OCI-M2 (cell line): ENCODE results near the gene MIDN.
A peak's percentile ranks its signal among the peaks of the same experiment; 100 is the strongest.

Experiments used
- DNase-seq: peaks from one replicate; lab custom pipeline; 2025; ENCODE audit not compliant: unreplicated experiment; lab: John Stamatoyannopoulos, UW

The MIDN gene

DNA sequence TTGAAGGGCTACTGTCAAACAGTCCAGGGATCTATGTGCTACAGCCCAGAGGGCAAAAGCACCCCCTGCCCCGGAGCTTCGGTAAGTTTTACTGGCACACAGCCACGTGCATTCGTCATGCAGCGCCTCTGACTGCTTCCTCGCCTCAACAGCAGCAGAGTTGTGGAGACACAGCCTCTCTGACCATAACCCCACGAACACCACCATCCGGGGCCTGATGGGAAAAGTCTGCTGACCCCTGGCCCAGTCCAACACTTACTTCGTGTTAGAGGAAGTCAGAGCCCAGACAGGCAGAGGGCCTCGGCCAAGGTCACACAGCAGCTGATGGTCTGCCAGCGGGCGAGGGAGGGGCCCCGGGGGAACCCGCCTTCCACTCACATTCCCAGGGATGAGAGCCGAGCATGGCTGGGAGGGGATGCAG lies 15.7 kb upstream of the MIDN start:
- no peak for DNase-seq

GRCh38 chr19:1233115-1233667 lies 15.2 kb upstream of the MIDN start:
- no peak for DNase-seq

GRCh38 chr19:1234051-1234954 lies 14.1 kb upstream of the MIDN start:
- DNase-seq: no peak

DNA sequence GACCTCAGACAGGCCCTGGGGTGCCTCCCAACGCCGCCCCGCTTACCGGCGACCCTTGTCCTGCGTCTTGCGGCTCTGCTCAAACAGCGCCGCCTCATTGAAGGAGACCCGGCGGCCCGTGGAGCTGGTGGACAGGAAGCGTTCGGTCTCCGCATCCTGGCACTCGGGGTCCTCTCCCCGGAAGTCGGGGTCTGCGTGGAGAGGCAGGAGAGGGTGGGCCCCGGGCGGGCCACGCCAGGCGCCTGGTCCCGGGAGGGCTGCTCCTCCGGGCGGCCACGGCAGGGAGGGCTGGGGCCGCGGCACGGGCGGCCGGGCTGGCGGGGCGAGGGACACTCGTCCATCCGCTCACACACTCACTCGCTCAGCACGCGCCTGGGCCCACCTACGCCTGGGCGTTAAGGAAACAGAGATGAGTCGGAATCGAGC lies 13.4 kb upstream of the MIDN start:
- DNase-seq: no peak

GRCh38 chr19:1235625-1236538 lies 12.5 kb upstream of the MIDN start:
- no peak for DNase-seq

DNA sequence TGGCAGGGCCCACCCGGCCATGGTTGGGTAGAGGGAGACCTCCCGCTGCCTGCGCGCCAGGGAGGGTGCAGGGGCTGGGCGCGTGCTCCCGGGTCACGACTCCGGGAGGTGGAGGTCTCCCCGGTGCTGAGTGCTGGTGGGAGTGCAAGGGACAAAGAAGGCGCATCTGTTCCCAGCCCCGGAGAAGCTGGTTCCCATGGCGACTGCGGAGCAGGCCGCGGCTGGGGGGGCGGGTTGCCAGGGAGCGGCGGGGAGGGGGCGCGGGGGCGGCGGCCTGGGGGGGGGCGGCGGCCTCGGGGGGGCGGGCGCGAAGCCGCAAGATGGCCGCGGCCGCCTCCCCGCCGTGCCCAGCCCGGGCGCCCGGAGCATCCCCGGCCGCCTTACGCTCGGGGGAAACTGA lies 11.8 kb upstream of the MIDN start:
- DNase-seq: no peak

DNA sequence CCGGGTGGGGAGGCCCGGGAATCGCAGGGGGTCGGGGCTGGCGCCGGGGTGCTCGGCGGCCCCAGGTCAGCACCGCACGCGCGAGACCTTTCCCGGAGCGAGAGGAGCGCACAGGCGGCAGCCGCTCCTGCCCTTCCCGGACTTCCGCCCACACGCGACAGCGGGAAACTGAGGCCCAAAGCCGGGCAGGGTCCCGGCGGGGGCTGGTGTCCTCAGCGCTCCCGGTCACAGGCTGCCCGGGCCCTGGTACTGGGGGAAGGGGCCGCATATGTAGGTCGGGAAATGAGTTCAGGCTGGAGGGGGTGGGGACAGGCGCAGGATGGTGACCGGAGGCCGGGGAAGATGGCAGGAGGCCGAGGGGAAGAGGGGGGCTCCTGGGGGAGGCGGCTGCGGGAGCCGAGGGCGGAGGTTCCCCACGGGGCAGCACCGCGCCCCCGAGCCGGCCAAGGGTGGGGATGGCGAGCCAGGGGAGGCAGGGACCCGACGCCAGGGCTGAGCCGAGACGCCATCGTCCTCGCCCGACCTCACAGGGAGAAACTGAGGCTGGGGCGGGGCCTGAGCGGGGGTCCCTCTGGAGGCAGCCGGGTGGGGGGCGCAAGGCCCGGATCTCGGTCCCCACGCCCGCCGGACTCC lies 11.2 kb upstream of the MIDN start:
- DNase-seq: no peak

DNA sequence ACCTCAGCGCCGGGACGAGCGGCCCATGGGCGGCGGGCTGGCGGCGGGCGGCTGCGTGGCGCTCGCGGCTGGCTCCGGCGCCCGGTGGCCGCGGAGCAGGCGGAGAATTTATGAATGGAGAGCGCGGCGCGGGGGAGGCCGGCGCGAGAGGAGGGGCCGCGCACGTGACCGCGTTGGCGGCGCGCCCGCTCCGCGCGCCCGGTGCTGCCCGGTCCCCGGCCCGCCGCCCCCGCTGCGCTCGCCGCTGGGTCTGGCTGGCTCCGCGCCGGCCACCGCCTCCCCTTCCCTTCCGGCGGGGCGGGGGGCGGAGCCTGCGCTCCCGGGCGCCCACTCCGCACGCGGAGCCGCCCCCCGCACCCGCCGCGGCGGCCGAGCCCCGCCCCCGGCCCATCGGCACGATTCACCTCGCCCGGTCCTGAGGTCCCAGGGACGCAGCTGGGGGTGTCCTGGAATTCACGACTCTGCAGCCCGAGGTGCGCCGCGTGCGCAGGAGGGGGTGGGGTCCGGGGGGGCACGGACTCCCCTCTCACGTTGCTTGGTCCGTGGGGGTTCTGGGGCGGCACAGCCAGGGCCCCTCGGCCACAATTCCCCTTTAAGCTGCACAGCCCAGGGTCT lies 10.5 kb upstream of the MIDN start, which contains the start of gene CBARP:
Gene CBARP (minus strand): TSS at position 252 of the 615 bp plus-strand sequence. CDS start 1,905 bp downstream, outside the sequence.
- no peak for DNase-seq

DNA sequence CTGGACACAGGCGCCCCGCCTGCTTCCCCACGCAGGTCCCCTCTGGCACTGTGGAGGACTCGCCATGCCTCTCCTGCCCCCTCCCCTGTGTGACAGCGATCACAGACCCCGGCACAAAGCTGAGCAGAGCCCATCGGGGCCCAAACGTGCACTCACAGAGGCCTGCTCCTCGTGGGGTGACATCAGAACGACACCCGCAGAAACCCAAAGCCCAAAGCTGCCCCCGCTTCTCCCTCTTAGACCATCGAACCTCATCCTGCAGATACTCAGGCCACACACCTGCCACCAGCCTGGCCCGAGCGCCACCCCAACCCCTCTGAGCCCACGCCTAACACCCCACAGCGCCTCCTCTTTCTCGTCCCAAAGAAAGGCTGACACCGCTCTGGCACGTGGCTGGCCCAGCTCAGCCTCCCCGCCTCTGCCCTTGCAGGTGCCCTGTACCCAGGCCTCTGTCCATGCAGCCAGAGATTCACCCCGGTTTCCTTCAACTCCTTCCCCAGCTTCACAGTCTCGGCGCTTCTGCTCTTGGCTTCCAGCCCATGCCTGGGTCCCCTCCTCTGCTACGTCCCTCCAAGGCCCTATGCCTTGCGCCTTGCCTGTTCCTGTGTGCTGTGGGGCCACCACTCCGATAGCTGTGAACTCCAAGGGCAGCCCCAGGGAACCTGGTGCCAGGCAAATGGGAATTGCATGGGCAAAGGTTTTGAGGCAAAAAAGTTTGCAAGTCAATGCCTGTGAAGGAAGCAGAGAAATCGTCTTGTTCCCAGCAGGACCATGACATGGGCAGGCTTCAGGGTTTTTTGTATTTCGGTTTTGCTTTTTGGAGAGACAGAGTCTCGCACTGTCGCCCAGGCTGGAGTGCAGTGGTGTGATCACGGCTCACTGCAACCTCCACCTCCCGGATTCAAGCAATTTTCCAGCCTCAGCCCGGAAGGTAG lies 9.7 kb upstream of the MIDN start:
- DNase-seq: no peak

DNA sequence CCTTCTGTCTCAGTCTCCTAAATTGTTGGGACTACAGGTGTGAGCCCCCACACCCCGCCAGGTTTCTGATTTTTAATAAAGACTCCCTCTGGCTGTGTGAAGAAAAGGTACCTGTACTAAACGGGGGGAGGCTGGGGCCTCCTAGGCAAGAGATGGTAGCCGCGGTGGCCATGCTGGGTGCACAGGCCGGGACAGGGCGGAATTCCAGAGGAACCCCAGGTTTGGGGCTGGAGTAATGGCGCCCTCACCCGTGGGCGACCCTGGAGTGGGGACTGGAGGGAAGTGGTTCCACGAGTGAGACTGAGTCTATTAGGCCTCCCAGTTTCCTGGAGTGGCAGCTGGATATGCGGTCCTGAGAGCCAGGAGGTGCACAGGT lies 9.0 kb upstream of the MIDN start:
- no peak for DNase-seq

GRCh38 chr19:1239796-1240737 lies 8.3 kb upstream of the MIDN start:
- DNase-seq: no peak

GRCh38 chr19:1240925-1241324 lies 7.5 kb upstream of the MIDN start:
- DNase-seq: no peak

DNA sequence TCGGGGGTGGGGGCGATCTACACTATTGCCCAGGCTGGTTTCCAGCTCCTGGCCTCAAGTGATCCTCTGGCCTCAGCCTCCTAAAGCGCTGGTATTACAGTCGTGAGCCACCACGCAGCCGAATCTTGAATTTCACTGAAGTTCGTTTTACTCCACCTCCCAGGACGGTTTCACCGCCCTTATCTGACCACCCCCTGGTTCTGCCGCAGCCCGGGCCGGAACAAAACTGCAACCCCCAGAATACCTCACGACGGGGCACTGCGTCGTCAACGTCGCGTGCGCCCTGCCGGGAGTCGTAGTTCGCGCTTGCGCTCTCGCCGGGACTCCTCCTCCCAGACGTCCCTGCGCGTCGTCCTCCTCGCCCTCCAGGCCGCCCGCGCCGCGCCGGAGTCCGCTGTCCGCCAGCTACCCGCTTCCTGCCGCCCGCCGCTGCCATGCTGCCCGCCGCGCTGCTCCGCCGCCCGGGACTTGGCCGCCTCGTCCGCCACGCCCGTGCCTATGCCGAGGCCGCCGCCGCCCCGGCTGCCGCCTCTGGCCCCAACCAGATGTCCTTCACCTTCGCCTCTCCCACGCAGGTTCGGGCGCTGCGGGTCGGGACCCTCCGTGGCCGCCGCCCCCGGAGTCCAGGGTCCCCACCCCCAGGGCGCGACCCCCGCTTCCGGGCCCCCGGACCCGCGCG lies 6.8 kb upstream of the MIDN start, which contains the start of gene ATP5F1D:
Gene ATP5F1D (plus strand): TSS at position 335 of the 679 bp plus-strand sequence. CDS start 100 bp downstream, at position 435.
- DNase-seq: peak; percentile 40

- DNase-seq: peak; percentile 7
Measured at GRCh38 chr19:1243768-1244692, 4.4 kb upstream of the MIDN start.

DNA sequence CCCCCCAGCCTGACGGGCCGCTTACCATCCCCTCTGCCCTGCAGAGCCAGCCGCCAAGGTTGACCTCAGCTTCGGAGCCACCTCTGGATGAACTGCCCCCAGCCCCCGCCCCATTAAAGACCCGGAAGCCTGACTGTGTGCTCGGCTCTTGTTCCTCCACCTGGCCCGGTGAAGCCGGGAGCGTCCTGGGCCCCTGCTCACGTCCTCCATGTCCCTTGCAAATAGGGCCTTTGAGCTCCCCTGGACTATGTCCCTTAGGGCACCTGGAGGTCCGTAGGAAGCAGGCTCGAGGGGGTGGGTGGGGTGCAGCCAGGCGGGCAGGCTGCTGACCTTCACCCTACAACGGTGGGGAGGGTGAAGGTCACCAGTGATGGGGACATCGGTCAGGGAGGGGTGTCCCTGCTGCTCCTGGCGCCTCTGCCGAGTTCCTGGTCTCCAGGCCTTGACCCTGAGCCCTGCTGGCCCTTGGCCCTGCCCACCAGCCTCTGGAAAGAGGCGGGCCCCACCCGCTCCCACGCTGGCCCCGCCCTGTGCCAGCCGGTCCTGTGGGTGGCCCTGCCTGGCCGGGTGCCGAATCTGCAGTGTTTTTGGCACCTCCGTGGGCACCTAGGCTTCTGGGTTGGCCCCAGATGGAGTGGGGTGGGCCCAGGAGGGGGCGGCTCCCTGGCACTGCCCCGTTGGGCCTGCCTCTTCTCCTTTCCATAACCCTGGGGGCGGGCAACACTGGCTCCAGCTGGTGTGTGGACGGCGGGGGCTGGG lies 3.5 kb upstream of the MIDN start:
- DNase-seq: no peak
